Lung (tissue), 12 donors: ENCODE results near the gene PDE6A. TPM values are rescaled to one million over a fixed set of nuclear protein-coding genes. Genes with fewer than 3 reads are reported as not detected.

Source experiments
- ATAC-seq: fragments of 200-7000 bp; cut with Tn5 transposase; one replicate; pipeline ENCODE4 v1.9.1; 2020; ENCODE audit warnings: moderate number of reproducible peaks; ENCODE audit not compliant: insufficient read depth, low FRiP score
- DNase-seq, 3 donors: peaks; one replicate each; pipeline ENCODE4 v3.0.0-alpha.2; 2013 to 2017
- H3K27ac ChIP-seq, 2 donors: one replicate each; pipeline ENCODE4 v1.5.1; 2013; ENCODE audit warnings: mild to moderate bottlenecking in 2 of 2, moderate library complexity in 2 of 2, control low read depth in 1 of 2, inconsistent platforms in 1 of 2, low read depth in 1 of 2, low read length in 1 of 2
- H3K27me3 ChIP-seq, 3 donors: one replicate each; pipeline ENCODE4 v1.5.1; 2013; ENCODE audit warnings: low read length in 2 of 3; ENCODE audit not compliant: control insufficient read depth in 3 of 3, insufficient read depth in 3 of 3
- H3K36me3 ChIP-seq, 4 donors: one replicate each; pipeline ENCODE4 v1.5.1; 2013; ENCODE audit warnings: low read length in 4 of 4, mild to moderate bottlenecking in 1 of 4, moderate library complexity in 1 of 4; ENCODE audit not compliant: control insufficient read depth in 4 of 4, insufficient read depth in 4 of 4
- H3K4me1 ChIP-seq, 5 donors: one replicate each; pipeline ENCODE4 v1.5.1; 2013; ENCODE audit warnings: low read length in 5 of 5, mild to moderate bottlenecking in 2 of 5, moderate library complexity in 1 of 5; ENCODE audit not compliant: control insufficient read depth in 5 of 5, insufficient read depth in 5 of 5
- H3K4me3 ChIP-seq: one replicate; pipeline ENCODE4 v1.5.1; 2013; ENCODE audit warnings: mild to moderate bottlenecking, control low read depth, moderate library complexity
- H3K9ac ChIP-seq, 2 donors: one replicate each; pipeline ENCODE4 v1.5.1; 2013; ENCODE audit warnings: low read length in 2 of 2, control low read depth in 1 of 2; ENCODE audit not compliant: insufficient read depth in 1 of 2
- H3K9me3 ChIP-seq, 4 donors: one replicate each; pipeline ENCODE4 v1.5.1; 2013; ENCODE audit warnings: low read length in 3 of 4, mild to moderate bottlenecking in 1 of 4, moderate library complexity in 1 of 4; ENCODE audit not compliant: control insufficient read depth in 4 of 4, insufficient read depth in 3 of 4
- CTCF ChIP-seq: IDR thresholded peaks from 2 replicates; pipeline ENCODE4 v1.5.1; 2012; ENCODE audit warnings: mild to moderate bottlenecking; ENCODE audit errors: control extremely low read depth, extremely low read depth
- whole genome bisulfite sequencing, 2 donors: extraction: QIAGEN DNeasy Blood & Tissue Kit; methylation state at CpG; one replicate each; pipeline ENCODE4 v1.1.7; 2013; 5-methylcytosine and 5-hydroxymethylcytosine counted together
- polyA plus RNA-seq, 2 donors: library from polyadenylated mRNA; stranded (reverse); fragments of 200-250 nt; gene quantifications; one replicate each; pipeline ENCODE4 v1.2.1, GENCODE V29; 2013
- total RNA-seq, 2 donors: library from RNA; depleted of rRNA in 1 of 2; stranded (reverse); fragments of >200 nt in 1 of 2; gene quantifications; one replicate each; pipeline ENCODE4 v1.2.1, GENCODE V29; 2014 to 2021
- donor health status: control.
- donor health status: control.
- donor health status: Bipolar disorder and iron deficiency.
- donor health status: healthy.
- donor health status: DM: yes; HTN: yes; CAD: no.

The PDE6A gene
- total and polyA plus RNA-seq, 4 donors: 0.03 to 0.06 (median 0.06) TPM; not detected in 1

- H3K9me3 ChIP-seq: no peaks in the 10 kb centered on the region
- H3K36me3 ChIP-seq: no peaks in the 10 kb centered on the region
- H3K27me3 ChIP-seq: peaks cover 0 to 31% (median 0%) of the 10 kb centered on the region in 3 donors
- peaks cover 0 to 22% (median 0%) of the 10 kb centered on the region in 5 donors for H3K4me1 ChIP-seq
- no peak overlapping the region for H3K27ac ChIP-seq
- DNase-seq (no peak), ATAC-seq (no peak)
- TF ChIP-seq CTCF: no peak
- no peak overlapping the region for H3K9ac ChIP-seq
- H3K4me3 ChIP-seq: no peak overlapping the region
- WGBS, 2 donors: 93 to 96% methylated on average over 4 of the region's 4 CpGs
These were observed 126.5 kb downstream of the PDE6A start for GRCh38 chr5:149818116-149818515.

- peaks cover 0 to 18% (median 0%) of the 10 kb centered on the region in 5 donors for H3K4me1 ChIP-seq
- no peaks in the 10 kb centered on the region for H3K9me3 ChIP-seq
- TF ChIP-seq CTCF: no peak
- H3K36me3 ChIP-seq: no peaks in the 10 kb centered on the region
- WGBS, 2 donors: 89 to 93% methylated on average over 4 of the region's 4 CpGs
- peaks cover 0 to 35% (median 0%) of the 10 kb centered on the region in 3 donors for H3K27me3 ChIP-seq
- no peak for DNase-seq
- no peak overlapping the region for H3K27ac ChIP-seq
- no peak overlapping the region for H3K4me3 ChIP-seq
- no peak for ATAC-seq
- no peak overlapping the region for H3K9ac ChIP-seq
These were observed 127.0 kb downstream of the PDE6A start for GRCh38 chr5:149817539-149818060.

- Histone ChIP-seq H3K9ac (no peak overlapping the region), H3K27me3 (peaks cover 0 to 38% (median 0%) of the 10 kb centered on the region in 3 donors), H3K9me3 (no peaks in the 10 kb centered on the region), H3K4me1 (peaks cover 0 to 9% (median 0%) of the 10 kb centered on the region in 5 donors), H3K27ac (no peak overlapping the region), H3K36me3 (no peaks in the 10 kb centered on the region), H3K4me3 (no peak overlapping the region)
- DNase-seq (no peak), ATAC-seq (no peak)
- no peak for TF ChIP-seq CTCF
- 83 to 95% methylated on average over 2 of the region's 2 CpGs for WGBS, 2 donors
These were observed 127.9 kb downstream of the PDE6A start for GRCh38 chr5:149816661-149817060.

GRCh38 chr5:149811453-149811852 lies 133.1 kb downstream of the PDE6A start:
- Histone ChIP-seq H3K36me3 (no peaks in the 10 kb centered on the region), H3K4me3 (no peak overlapping the region), H3K4me1 (peaks cover 0 to 3% (median 1%) of the 10 kb centered on the region in 5 donors), H3K27ac (no peak overlapping the region), H3K9me3 (no peaks in the 10 kb centered on the region), H3K27me3 (peaks cover 0 to 53% (median 0%) of the 10 kb centered on the region in 3 donors), H3K9ac (no peak overlapping the region)
- 74 to 94% methylated on average over 3 of the region's 3 CpGs for WGBS, 2 donors
- no peak for ATAC-seq
- TF ChIP-seq CTCF: no peak
- DNase-seq: no peak
